Lower lobe of right lung (tissue), 2 donors: Measurements from ENCODE around the gene SPON1. TPM values are rescaled to one million over a fixed set of nuclear protein-coding genes. Genes with fewer than 3 reads are reported as not detected.

Experiments
- ATAC-seq, 2 donors: fragments of 200-7000 bp; cut with Tn5 transposase; one replicate each; pipeline ENCODE4 v1.9.1; 2020 to 2022; ENCODE audit warnings: mild to moderate bottlenecking in 2 of 2, moderate library complexity in 2 of 2
- DNase-seq: peaks from one replicate; pipeline ENCODE4 v3.0.0-alpha.2; 2020
- H3K27ac ChIP-seq: fragments of 200-600 bp; one replicate; pipeline ENCODE4 v1.8.0; 2022
- H3K27me3 ChIP-seq: fragments of 200-600 bp; one replicate; pipeline ENCODE4 v1.8.0; 2022; ENCODE audit warnings: low read depth
- H3K36me3 ChIP-seq: fragments of 200-600 bp; one replicate; pipeline ENCODE4 v1.8.0; 2022; ENCODE audit warnings: mild to moderate bottlenecking
- H3K4me1 ChIP-seq: fragments of 200-600 bp; one replicate; pipeline ENCODE4 v1.8.0; 2022
- H3K4me3 ChIP-seq: fragments of 200-600 bp; one replicate; pipeline ENCODE4 v1.8.0; 2022; ENCODE audit warnings: mild to moderate bottlenecking
- H3K9me3 ChIP-seq: fragments of 200-600 bp; one replicate; pipeline ENCODE4 v1.8.0; 2022
- CTCF ChIP-seq: fragments of 200-600 bp; IDR thresholded peaks from one replicate; pipeline ENCODE4 v1.8.0; 2022; ENCODE audit warnings: antibody characterized with exemption, mild to moderate bottlenecking
- intact Hi-C: fragments of 100-400 bp; cut with DNase I; formaldehyde crosslinking; loops from one replicate; pipeline ENCODE4 v1.11.0; 2022
- total RNA-seq: library from RNA; stranded (reverse); fragmentation: NEBNext Ultra II Directional; extraction: Animal tissue kit (Norgen Biotek cat#: 25700); gene quantifications from one replicate; pipeline ENCODE4 v1.2.1, GENCODE V29; 2021
- donor health status: DM: no; HTN: yes; CAD: no; lungs with severe emphysema.

SPON1 gene
- total RNA-seq, 1 donor from 2014 or later = 40.1 TPM

- Histone ChIP-seq H3K27me3 (no peaks in the 10 kb centered on the region), H3K36me3 (no peaks in the 10 kb centered on the region), H3K9me3 (no peaks in the 10 kb centered on the region), H3K4me3 (no peak overlapping the region), H3K4me1 (no peaks in the 10 kb centered on the region), H3K27ac (no peak overlapping the region)
- no peak for TF ChIP-seq CTCF
- intact Hi-C loops = no loop called here
- DNase-seq (no peak), ATAC-seq (peak; percentile 39 to 41)
These were observed 156.8 kb downstream of the SPON1 start for GRCh38 chr11:14119357-14119756.

GRCh38 chr11:14124350-14124749 lies 161.8 kb downstream of the SPON1 start:
- DNase-seq (no peak), ATAC-seq (no peak)
- no peak overlapping the region for H3K4me3 ChIP-seq
- no peaks in the 10 kb centered on the region for H3K9me3 ChIP-seq
- intact Hi-C loops = no loop called here
- TF ChIP-seq CTCF = no peak
- no peak overlapping the region for H3K27ac ChIP-seq
- H3K27me3 ChIP-seq = no peaks in the 10 kb centered on the region
- no peaks in the 10 kb centered on the region for H3K4me1 ChIP-seq
- no peaks in the 10 kb centered on the region for H3K36me3 ChIP-seq

- intact Hi-C loops = no loop called here
- Histone ChIP-seq H3K27ac (no peak overlapping the region), H3K36me3 (no peaks in the 10 kb centered on the region), H3K9me3 (no peaks in the 10 kb centered on the region), H3K4me1 (no peaks in the 10 kb centered on the region), H3K27me3 (no peaks in the 10 kb centered on the region), H3K4me3 (no peak overlapping the region)
- DNase-seq (no peak), ATAC-seq (no peak)
- TF ChIP-seq CTCF = no peak
These were observed 162.4 kb downstream of the SPON1 start for GRCh38 chr11:14124886-14125285.

GRCh38 chr11:14125529-14125928 lies 163.0 kb downstream of the SPON1 start:
- H3K36me3 ChIP-seq = no peaks in the 10 kb centered on the region
- intact Hi-C loops = no loop called here
- H3K4me3 ChIP-seq = no peak overlapping the region
- no peak overlapping the region for H3K27ac ChIP-seq
- TF ChIP-seq CTCF = no peak
- no peak for ATAC-seq
- no peak for DNase-seq
- H3K9me3 ChIP-seq = no peaks in the 10 kb centered on the region
- H3K27me3 ChIP-seq = no peaks in the 10 kb centered on the region
- no peaks in the 10 kb centered on the region for H3K4me1 ChIP-seq

- Histone ChIP-seq H3K9me3 (no peaks in the 10 kb centered on the region), H3K4me3 (no peak overlapping the region), H3K36me3 (no peaks in the 10 kb centered on the region), H3K27ac (no peak overlapping the region), H3K27me3 (no peaks in the 10 kb centered on the region), H3K4me1 (no peaks in the 10 kb centered on the region)
- no peak for ATAC-seq
- no peak for TF ChIP-seq CTCF
- intact Hi-C loops = no loop called here
- no peak for DNase-seq
These were observed 165.2 kb downstream of the SPON1 start for GRCh38 chr11:14127679-14128078.

- ATAC-seq = no peak
These were observed 169.8 kb downstream of the SPON1 start for GRCh38 chr11:14132312-14132711.

More at GRCh38 chr11:14132312-14132711, 169.8 kb downstream of the SPON1 start:
- DNase-seq = no peak
- H3K4me1 ChIP-seq = no peaks in the 10 kb centered on the region
- TF ChIP-seq CTCF = no peak
- intact Hi-C loops = no loop called here
- H3K4me3 ChIP-seq = no peak overlapping the region
- H3K36me3 ChIP-seq = no peaks in the 10 kb centered on the region
- no peaks in the 10 kb centered on the region for H3K27me3 ChIP-seq
- no peaks in the 10 kb centered on the region for H3K9me3 ChIP-seq
- H3K27ac ChIP-seq = no peak overlapping the region
